Transverse colon (tissue), 4 donors: Measurements from ENCODE around the gene NES. TPM values are rescaled to one million over a fixed set of nuclear protein-coding genes. Genes with fewer than 3 reads are reported as not detected.

Experiments
- DNase-seq: peaks from one replicate; pipeline ENCODE4 v3.0.0-alpha.2; 2019
- H3K27ac ChIP-seq, 4 donors: fragments of 200-600 bp; sonication (generic); 2 replicates each; pipeline ENCODE4 v1.5.1; 2016 to 2018; ENCODE audit warnings: inconsistent platforms in 4 of 4
- H3K27me3 ChIP-seq: fragments of 200-600 bp; sonication (generic); 2 replicates; pipeline ENCODE4 v1.5.1; 2017; ENCODE audit warnings: inconsistent platforms
- H3K36me3 ChIP-seq, 4 donors: fragments of 200-600 bp; sonication (generic); 2 replicates each; pipeline ENCODE4 v1.5.1; 2017 to 2019; ENCODE audit warnings: inconsistent platforms in 4 of 4
- H3K4me1 ChIP-seq, 4 donors: fragments of 200-600 bp; sonication (generic); 2 replicates each; pipeline ENCODE4 v1.5.1; 2017 to 2020; ENCODE audit warnings: inconsistent platforms in 4 of 4
- H3K4me3 ChIP-seq, 4 donors: fragments of 200-600 bp; sonication (generic); 1 replicate in 1 of 4; 2 replicates in 3 of 4; pipeline versions ENCODE4 v1.5.1 to v1.6.1; 2017 to 2019; ENCODE audit warnings: inconsistent platforms in 4 of 4
- H3K9me3 ChIP-seq, 2 donors: fragments of 200-600 bp; sonication (generic); 2 replicates each; pipeline ENCODE4 v1.5.1; 2017 to 2019; ENCODE audit warnings: inconsistent platforms in 2 of 2
- CTCF ChIP-seq, 5 experiments: fragments of 200-600 bp in 3 of 5; fragments of 450-650 bp in 2 of 5; sonication (generic) in 3 of 5; IDR thresholded peaks; 1 replicate in 2 of 5; 2 replicates in 3 of 5; pipeline ENCODE4 v1.5.1; 2016 to 2017; ENCODE audit warnings: antibody characterized with exemption in 5 of 5, inconsistent platforms in 3 of 5, mild to moderate bottlenecking in 2 of 5, moderate library complexity in 1 of 5
- EP300 ChIP-seq: sonication (generic); formaldehyde crosslinking; IDR thresholded peaks from one replicate; pipeline ENCODE4 v1.6.1; 2017; ENCODE audit warnings: antibody characterized with exemption, low read depth
- POLR2A ChIP-seq: fragments of 450-650 bp; IDR thresholded peaks from one replicate; pipeline ENCODE4 v1.6.1; 2016; ENCODE audit warnings: antibody characterized with exemption, mild to moderate bottlenecking, moderate library complexity
- POLR2AphosphoS5 ChIP-seq, 3 donors: sonication (generic); formaldehyde crosslinking; IDR thresholded peaks; one replicate each; pipeline ENCODE4 v1.6.1; 2016; ENCODE audit warnings: antibody characterized with exemption in 3 of 3
- WGBS, 2 donors: methylation state at CpG; one replicate each; pipeline ENCODE4 v1.1.5; 2018; ENCODE audit warnings: low coverage in 1 of 2; 5-methylcytosine and 5-hydroxymethylcytosine counted together
- in situ Hi-C, 4 donors: fragments of 200-750 bp; cut with MboI; loops; one replicate each; pipeline versions ENCODE4 v1.15.0 to v1.15.1; 2017; ENCODE audit warnings: low sequenced_read_pairs in 3 of 4, low pct_ligation_motif_present in 1 of 4, low pct_unique_long_range_greater_than_20kb in 1 of 4
- intact Hi-C: fragments of 100-400 bp; cut with DNase I; formaldehyde crosslinking; loops from one replicate; pipeline ENCODE4 v1.15.1; 2023; ENCODE audit warnings: low total_unique reads
- total RNA-seq, 4 donors: library from RNA; depleted of rRNA; stranded (reverse); fragments of >200 nt; gene quantifications; one replicate each; pipeline ENCODE4 v1.1.0, GENCODE V29; 2016

NES gene
- total RNA-seq, 4 donors from 2014 or later, result 3.3 to 15.5 (median 5.5) TPM

GRCh38 chr1:156655904-156656516 is 21.2 kb downstream of the NES start:
- H3K4me1 ChIP-seq, result peaks cover 24 to 37% (median 32%) of the 10 kb centered on the region in 4 donors
- intact Hi-C loops (loop anchor here (5.0 kb wide), 1 partner anchor 34 kb away; no protein-coding TSS in a partner anchor), in situ Hi-C loops (no loop called here)
- no peak for DNase-seq
- H3K36me3 ChIP-seq, result no peaks in the 10 kb centered on the region
- 68% methylated on average over 9 of the region's 9 CpGs; no CpG with 5 or more reads in 1 of the 2 donors for WGBS, 2 donors
- H3K9me3 ChIP-seq, result no peaks in the 10 kb centered on the region
- peaks cover 15% of the 10 kb centered on the region for H3K27me3 ChIP-seq
- H3K4me3 ChIP-seq, result no peak overlapping the region
- H3K27ac ChIP-seq, result no peak overlapping the region
- no peak for TF ChIP-seq POLR2AphosphoS5 (IDR thresholded peaks at IDR 0.05)
- no peak for TF ChIP-seq EP300
- no peak for TF ChIP-seq POLR2A
- TF ChIP-seq CTCF (IDR thresholded peaks at IDR 0.05), result no peak

- TF ChIP-seq EP300, result no peak
- TF ChIP-seq CTCF (IDR thresholded peaks at IDR 0.05), result no peak
- TF ChIP-seq POLR2AphosphoS5 (IDR thresholded peaks at IDR 0.05), result no peak
- H3K27ac ChIP-seq, result no peak overlapping the region
- no peak overlapping the region for H3K4me3 ChIP-seq
- in situ Hi-C loops (no loop called here), intact Hi-C loops (loop anchor here (5.0 kb wide), 1 partner anchor 33 kb away; no protein-coding TSS in a partner anchor)
- no peaks in the 10 kb centered on the region for H3K36me3 ChIP-seq
- WGBS, 2 donors, result 53 to 63% methylated on average over 2 of the region's 2 CpGs
- DNase-seq, result no peak
- H3K4me1 ChIP-seq, result peaks cover 17 to 30% (median 27%) of the 10 kb centered on the region in 4 donors
- H3K9me3 ChIP-seq, result no peaks in the 10 kb centered on the region
- peaks cover 15% of the 10 kb centered on the region for H3K27me3 ChIP-seq
Observed at GRCh38 chr1:156655151-156655903, 21.9 kb downstream of the NES start.

- in situ Hi-C loops (no loop called here), intact Hi-C loops (loop anchor here (5.0 kb wide), 1 partner anchor 32 kb away; no protein-coding TSS in a partner anchor)
- Histone ChIP-seq H3K4me1 (peaks cover 14 to 27% (median 23%) of the 10 kb centered on the region in 4 donors), H3K27me3 (peaks cover 15% of the 10 kb centered on the region), H3K27ac (no peak overlapping the region), H3K4me3 (no peak overlapping the region), H3K9me3 (no peaks in the 10 kb centered on the region), H3K36me3 (no peaks in the 10 kb centered on the region)
- TF ChIP-seq EP300 (no peak), POLR2A (no peak), CTCF (IDR thresholded peaks at IDR 0.05) (no peak), POLR2AphosphoS5 (IDR thresholded peaks at IDR 0.05) (no peak)
- WGBS, 2 donors, result 65% methylated on average over 1 of the region's 1 CpG; no CpG with 5 or more reads in 1 of the 2 donors
- no peak for DNase-seq
Observed at GRCh38 chr1:156654700-156655099, 22.5 kb downstream of the NES start.

GRCh38 chr1:156652992-156653355 is 24.2 kb downstream of the NES start:
- Histone ChIP-seq H3K9me3 (no peaks in the 10 kb centered on the region), H3K4me1 (peaks cover 8 to 16% (median 15%) of the 10 kb centered on the region in 4 donors), H3K4me3 (no peak overlapping the region), H3K27ac (no peak overlapping the region), H3K36me3 (no peaks in the 10 kb centered on the region), H3K27me3 (peaks cover 25% of the 10 kb centered on the region)
- whole genome bisulfite sequencing, 2 donors, result 74 to 87% methylated on average over 5 to 9 of the region's 9 CpGs
- in situ Hi-C loops, result no loop called here
- intact Hi-C loops, result no loop called here
- DNase-seq, result no peak
- TF ChIP-seq POLR2A (no peak), POLR2AphosphoS5 (IDR thresholded peaks at IDR 0.05) (no peak), EP300 (no peak), CTCF (IDR thresholded peaks at IDR 0.05) (no peak)
